BLaER1 (cell line): Measurements from ENCODE around the gene WFDC6.

Experiments used
- H3K27ac ChIP-seq: shearing (Covaris generic); formaldehyde crosslinking; 2 replicates; pipeline ENCODE4 v1.8.1; 2022
- H3K27me3 ChIP-seq: shearing (Covaris generic); formaldehyde crosslinking; 2 replicates; pipeline ENCODE4 v1.8.1; 2022
- H3K36me3 ChIP-seq: shearing (Covaris generic); formaldehyde crosslinking; 2 replicates; pipeline ENCODE4 v1.8.1; 2022
- H3K4me1 ChIP-seq: shearing (Covaris generic); formaldehyde crosslinking; 2 replicates; pipeline ENCODE4 v1.8.1; 2022
- H3K4me2 ChIP-seq: shearing (Covaris generic); formaldehyde crosslinking; 2 replicates; pipeline ENCODE4 v1.8.1; 2022
- H3K4me3 ChIP-seq: shearing (Covaris generic); formaldehyde crosslinking; 2 replicates; pipeline ENCODE4 v1.8.1; 2022
- H3K9ac ChIP-seq: shearing (Covaris generic); formaldehyde crosslinking; 2 replicates; pipeline ENCODE4 v1.8.1; 2022
- H3K9me3 ChIP-seq: shearing (Covaris generic); formaldehyde crosslinking; 2 replicates; pipeline ENCODE4 v1.8.1; 2022
- H4K20me1 ChIP-seq: shearing (Covaris generic); formaldehyde crosslinking; 2 replicates; pipeline ENCODE4 v1.8.1; 2022
- Cebpa-rat ChIP-seq: shearing (Covaris generic); IDR thresholded peaks from 2 replicates; pipeline ENCODE4 v1.8.1; 2022

WFDC6 gene

GRCh38 chr20:45523821-45524220, 15.5 kb downstream of the WFDC6 start:
- Histone ChIP-seq H3K27me3 (no peaks in the 10 kb centered on the region), H3K27ac (no peak overlapping the region)

GRCh38 chr20:45518282-45518681, 21.0 kb downstream of the WFDC6 start:
- Histone ChIP-seq H3K4me2 (no peak overlapping the region), H3K27me3 (no peaks in the 10 kb centered on the region), H3K4me3 (no peak overlapping the region), H4K20me1 (no peaks in the 10 kb centered on the region), H3K9ac (no peak overlapping the region), H3K27ac (no peak overlapping the region), H3K36me3 (no peaks in the 10 kb centered on the region), H3K4me1 (no peaks in the 10 kb centered on the region), H3K9me3 (no peaks in the 10 kb centered on the region)
- TF ChIP-seq Cebpa-rat: no peak

More at GRCh38 chr20:45523821-45524220, 15.5 kb downstream of the WFDC6 start:
- H3K4me1 ChIP-seq: no peaks in the 10 kb centered on the region
- H3K9ac ChIP-seq: no peak overlapping the region
- H3K4me2 ChIP-seq: no peak overlapping the region
- no peaks in the 10 kb centered on the region for H4K20me1 ChIP-seq
- H3K36me3 ChIP-seq: no peaks in the 10 kb centered on the region
- H3K4me3 ChIP-seq: no peak overlapping the region
- no peak for TF ChIP-seq Cebpa-rat
- H3K9me3 ChIP-seq: no peaks in the 10 kb centered on the region

- Histone ChIP-seq H3K9me3 (no peaks in the 10 kb centered on the region), H3K9ac (no peak within 1 kb of the TSS), H3K4me3 (no peak within 1 kb of the TSS), H3K36me3 (no peaks in the 10 kb centered on the region), H3K27ac (no peak within 1 kb of the TSS), H4K20me1 (no peaks in the 10 kb centered on the region), H3K27me3 (no peaks in the 10 kb centered on the region), H3K4me1 (no peaks in the 10 kb centered on the region), H3K4me2 (no peak within 1 kb of the TSS)
- no peak for TF ChIP-seq Cebpa-rat
Observed at GRCh38 chr20:45515147-45515913, 24.0 kb downstream of the WFDC6 start, which contains the start of gene SPINT3. Gene SPINT3, minus strand, starts transcription at chr20:45515622. Its CDS starts 14 bp downstream, at chr20:45515608.

GRCh38 chr20:45510242-45510862, 28.9 kb downstream of the WFDC6 start:
- H3K9ac ChIP-seq: no peak overlapping the region
- H3K4me3 ChIP-seq: no peak overlapping the region
- no peaks in the 10 kb centered on the region for H3K9me3 ChIP-seq
- H3K36me3 ChIP-seq: no peaks in the 10 kb centered on the region
- H3K27me3 ChIP-seq: no peaks in the 10 kb centered on the region
- no peak for TF ChIP-seq Cebpa-rat
- no peak overlapping the region for H3K27ac ChIP-seq
- H3K4me2 ChIP-seq: no peak overlapping the region
- H3K4me1 ChIP-seq: no peaks in the 10 kb centered on the region
- no peaks in the 10 kb centered on the region for H4K20me1 ChIP-seq

GRCh38 chr20:45509091-45509490, 30.2 kb downstream of the WFDC6 start:
- Histone ChIP-seq H3K4me2 (no peak overlapping the region), H3K9me3 (no peaks in the 10 kb centered on the region), H3K36me3 (no peaks in the 10 kb centered on the region), H3K4me1 (no peaks in the 10 kb centered on the region), H3K9ac (no peak overlapping the region), H4K20me1 (no peaks in the 10 kb centered on the region), H3K4me3 (no peak overlapping the region), H3K27me3 (no peaks in the 10 kb centered on the region), H3K27ac (no peak overlapping the region)
- no peak for TF ChIP-seq Cebpa-rat

- Histone ChIP-seq H4K20me1 (no peaks in the 10 kb centered on the region), H3K27me3 (no peaks in the 10 kb centered on the region), H3K9me3 (no peaks in the 10 kb centered on the region), H3K9ac (no peak overlapping the region), H3K4me2 (no peak overlapping the region), H3K4me1 (no peaks in the 10 kb centered on the region), H3K4me3 (no peak overlapping the region), H3K27ac (no peak overlapping the region), H3K36me3 (no peaks in the 10 kb centered on the region)
- no peak for TF ChIP-seq Cebpa-rat
Observed at GRCh38 chr20:45508068-45508886, 31.0 kb downstream of the WFDC6 start.

GRCh38 chr20:45507011-45507820, 32.1 kb downstream of the WFDC6 start:
- Histone ChIP-seq H3K36me3 (no peaks in the 10 kb centered on the region), H3K4me3 (no peak overlapping the region), H3K9me3 (no peaks in the 10 kb centered on the region), H3K4me2 (no peak overlapping the region), H3K9ac (no peak overlapping the region), H3K27me3 (no peaks in the 10 kb centered on the region), H4K20me1 (no peaks in the 10 kb centered on the region), H3K4me1 (no peaks in the 10 kb centered on the region), H3K27ac (no peak overlapping the region)
- TF ChIP-seq Cebpa-rat: no peak

GRCh38 chr20:45506398-45506797, 32.9 kb downstream of the WFDC6 start:
- no peak overlapping the region for H3K9ac ChIP-seq
- TF ChIP-seq Cebpa-rat: no peak
- H3K27me3 ChIP-seq: no peaks in the 10 kb centered on the region
- no peak overlapping the region for H3K4me2 ChIP-seq
- no peaks in the 10 kb centered on the region for H4K20me1 ChIP-seq
- no peaks in the 10 kb centered on the region for H3K36me3 ChIP-seq
- H3K4me1 ChIP-seq: no peaks in the 10 kb centered on the region
- no peaks in the 10 kb centered on the region for H3K9me3 ChIP-seq
- no peak overlapping the region for H3K27ac ChIP-seq
- H3K4me3 ChIP-seq: no peak overlapping the region

GRCh38 chr20:45503403-45503802, 35.9 kb downstream of the WFDC6 start:
- H3K27ac ChIP-seq: no peak overlapping the region
- no peaks in the 10 kb centered on the region for H3K36me3 ChIP-seq
- no peak for TF ChIP-seq Cebpa-rat
- H3K4me1 ChIP-seq: peaks cover 15% of the 10 kb centered on the region
- no peaks in the 10 kb centered on the region for H3K9me3 ChIP-seq
- H3K27me3 ChIP-seq: no peaks in the 10 kb centered on the region
- no peak overlapping the region for H3K4me2 ChIP-seq
- no peak overlapping the region for H3K9ac ChIP-seq
- no peak overlapping the region for H3K4me3 ChIP-seq
- no peaks in the 10 kb centered on the region for H4K20me1 ChIP-seq
